T follicular helper cell (primary cell): ENCODE data around the gene GSTM3.
"Not testable (repeated sequence)": the region's sequence is repeated elsewhere in the genome, so short reads cannot be mapped to it uniquely, and the experiment has no call there.

Experiments
- DNase-seq: peaks from one replicate; pipeline ENCODE4 v3.0.0-alpha.2; 2020; ENCODE audit warnings: low read depth

GSTM3 gene

DNA sequence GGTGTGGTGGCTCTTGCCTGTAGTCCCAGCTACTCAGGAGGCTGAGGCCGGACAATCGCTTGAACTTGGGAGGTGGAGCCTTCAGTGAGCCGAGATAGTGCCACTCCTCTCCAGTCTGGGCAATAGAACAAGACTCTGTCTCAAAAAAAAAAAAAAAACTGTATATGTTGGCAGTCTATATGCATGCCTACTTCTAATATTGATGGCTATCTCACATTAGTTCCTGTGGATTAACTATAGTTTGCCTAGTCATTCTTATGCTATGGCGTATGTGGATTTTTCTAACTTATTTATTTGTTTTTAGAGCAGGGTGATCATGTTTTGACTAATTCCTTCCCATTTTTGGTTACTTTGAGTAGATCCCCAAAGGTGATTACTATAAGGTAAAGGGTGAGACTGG, 43.8 kb downstream of the GSTM3 start:
- DNase-seq: no peak

DNA sequence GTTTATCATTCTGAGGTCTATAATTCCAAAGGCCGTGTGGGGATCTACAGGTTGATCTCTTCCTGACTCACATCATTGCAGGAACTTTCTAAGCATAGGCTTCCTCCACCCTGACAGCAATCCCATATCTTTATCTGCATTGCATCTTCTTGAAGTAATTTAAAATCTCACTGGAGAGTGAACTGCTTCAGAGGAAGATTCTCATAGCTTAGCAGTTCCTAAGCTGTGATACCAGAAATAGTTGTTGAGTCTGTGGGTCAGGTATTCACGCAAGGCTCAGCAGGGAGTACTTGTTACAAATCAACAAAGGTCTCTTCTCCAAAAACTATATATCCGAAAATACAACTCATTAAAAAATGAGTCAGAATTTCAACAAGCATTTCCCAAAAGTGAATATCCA, 45.7 kb downstream of the GSTM3 start:
- DNase-seq: not testable (repeated sequence)

DNA sequence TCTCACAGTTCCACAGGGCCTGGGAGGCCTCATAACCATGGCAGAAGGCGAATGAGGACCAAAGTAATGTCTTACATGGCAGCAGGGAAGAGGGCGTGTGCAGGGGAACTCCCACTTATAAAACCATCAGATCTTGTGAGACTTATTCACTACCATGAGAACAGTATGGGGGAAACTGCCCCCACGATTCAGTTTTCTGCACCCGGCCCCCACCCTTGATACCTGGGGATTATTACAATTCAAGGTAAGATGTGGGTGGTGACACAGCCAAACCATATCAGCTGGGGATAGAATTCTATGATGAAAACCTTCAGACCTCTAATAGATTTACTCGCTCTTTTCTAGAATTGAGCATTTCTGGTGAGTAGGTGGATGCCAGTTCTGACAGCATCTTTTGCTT, 46.4 kb downstream of the GSTM3 start:
- DNase-seq: not testable (repeated sequence)

- no peak for DNase-seq
Observed at GRCh38 chr1:109691759-109692158, 49.1 kb downstream of the GSTM3 start.

- no peak for DNase-seq
Observed at GRCh38 chr1:109689844-109690405, 50.9 kb downstream of the GSTM3 start.

DNA sequence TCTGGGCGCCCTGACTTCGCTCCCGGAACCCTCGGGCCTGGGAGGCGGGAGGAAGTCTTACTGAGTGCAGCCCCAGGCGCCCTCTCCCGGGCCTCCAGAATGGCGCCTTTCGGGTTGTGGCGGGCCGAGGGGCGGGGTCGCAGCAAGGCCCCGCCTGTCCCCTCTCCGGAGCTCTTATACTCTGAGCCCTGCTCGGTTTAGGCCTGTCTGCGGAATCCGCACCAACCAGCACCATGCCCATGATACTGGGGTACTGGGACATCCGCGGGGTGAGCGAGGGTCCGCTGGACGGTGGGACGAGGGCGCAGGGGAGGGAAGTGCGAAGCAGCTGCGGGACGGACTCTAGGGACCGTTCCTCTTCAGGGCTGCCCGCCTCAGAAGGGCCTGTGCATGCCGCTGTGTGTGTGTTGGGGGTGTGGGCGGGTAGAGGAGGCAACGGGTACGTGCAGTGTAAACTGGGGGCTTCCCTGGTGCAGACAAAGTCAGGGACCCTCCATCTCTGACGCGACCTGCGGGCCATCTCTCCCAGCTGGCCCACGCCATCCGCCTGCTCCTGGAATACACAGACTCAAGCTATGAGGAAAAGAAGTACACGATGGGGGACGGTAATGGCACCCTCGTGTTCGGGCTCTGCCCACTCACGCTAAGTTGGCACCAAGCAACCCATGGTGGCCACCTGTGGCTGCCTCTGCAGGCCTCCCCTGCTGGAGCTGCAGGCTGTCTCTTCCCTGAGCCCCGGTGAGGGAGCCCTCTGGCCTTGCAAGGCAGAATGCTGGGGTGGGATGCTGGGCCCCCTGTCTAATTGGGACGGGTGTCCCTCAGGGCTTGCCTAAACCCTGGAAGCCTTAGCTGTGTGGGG, 53.0 kb downstream of the GSTM3 start, which contains the start of gene GSTM1:
Gene GSTM1, plus strand, starts transcription at position 177 of the 859 bp plus-strand sequence. Its CDS starts 57 bp downstream, at position 234.
- DNase-seq: no peak

DNA sequence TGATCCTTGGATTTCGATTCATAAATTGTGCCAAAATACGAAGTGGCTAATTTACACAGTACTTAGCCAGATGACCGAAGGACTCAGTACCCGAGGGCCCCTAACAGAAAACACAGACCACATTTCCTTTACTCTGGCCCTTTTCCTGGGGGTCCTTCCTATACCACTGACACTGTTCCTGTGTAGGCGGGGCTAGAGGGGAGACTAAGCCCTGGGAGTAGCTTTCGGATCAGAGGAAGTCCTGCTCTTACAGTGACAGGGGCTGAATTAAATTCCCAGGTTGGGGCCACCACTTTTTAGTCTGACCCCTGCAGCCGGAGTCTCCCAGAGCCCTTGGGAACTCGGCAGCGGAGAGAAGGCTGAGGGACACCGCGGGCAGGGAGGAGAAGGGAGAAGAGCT, 53.7 kb downstream of the GSTM3 start:
- DNase-seq: not testable (repeated sequence)

DNA sequence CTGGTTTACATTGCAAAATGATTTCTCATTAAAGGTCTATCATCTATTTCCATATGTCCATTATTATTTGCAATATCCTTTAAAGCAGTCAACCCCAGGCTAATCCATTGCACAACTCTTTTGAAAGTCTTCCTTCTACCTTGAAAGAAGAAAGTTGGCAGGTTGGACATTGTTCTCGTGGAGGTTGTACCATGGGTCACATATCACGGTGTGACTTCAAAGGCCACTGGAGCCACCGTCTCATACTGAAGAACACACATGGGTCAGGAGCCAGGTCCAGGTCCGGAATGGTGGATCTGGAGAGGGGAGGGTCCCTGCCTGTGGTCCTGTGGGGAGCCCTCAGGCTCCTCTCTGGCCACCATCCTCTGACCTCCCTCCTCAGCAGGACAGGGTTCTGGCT, 54.9 kb downstream of the GSTM3 start:
- DNase-seq: not testable (repeated sequence)

- DNase-seq: not testable (repeated sequence)
Observed at GRCh38 chr1:109685399-109685798, 55.4 kb downstream of the GSTM3 start.

DNA sequence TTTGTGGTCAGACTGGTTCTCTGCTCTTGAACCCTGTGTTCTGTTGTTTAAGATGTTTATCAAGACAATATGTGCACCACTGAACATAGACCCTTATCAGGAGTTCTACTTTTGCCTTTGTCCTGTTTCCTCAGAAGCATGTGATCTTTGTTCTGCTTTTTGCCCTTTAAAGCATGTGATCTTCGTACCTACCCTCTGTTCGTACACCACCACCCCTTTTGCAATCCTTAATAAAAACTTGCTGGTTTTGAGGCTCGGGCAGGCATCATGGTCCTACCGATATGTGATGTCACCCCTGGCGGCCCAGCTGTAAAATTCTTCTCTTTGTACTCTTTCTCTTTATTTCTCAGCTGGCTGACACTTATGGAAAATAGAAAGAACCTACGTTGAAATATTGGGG, 56.1 kb downstream of the GSTM3 start:
- DNase-seq: not testable (repeated sequence)
